ENCODE measurements around the gene BRF1. TPM values are rescaled to one million over a fixed set of nuclear protein-coding genes. Genes with fewer than 3 reads are reported as not detected.
A peak's percentile ranks its signal among the peaks of the same experiment; 100 is the strongest.

BRF1 gene
- total and polyA plus RNA-seq, 2 of the 8 experiments (the other 6 are each of a cell fraction or from before 2014, with no cell fraction given) = 7.7 to 18.3 TPM

GRCh38 chr14:105272623-105273022 lies 28.2 kb downstream of the BRF1 start:
- H2BK15ac ChIP-seq (ENCODE audit: low read length) = no peak overlapping the region
- H4K91ac ChIP-seq (replicated peaks; ENCODE audit: insufficient read length, low read length) = no peak overlapping the region
- H2BK120ac ChIP-seq (replicated peaks; ENCODE audit: low read depth, low read length) = no peak overlapping the region
- H3K4me1 ChIP-seq (replicated peaks in 1 of 4; ENCODE audit: control insufficient read depth in 3 of 4, insufficient read depth in 4 of 4, low read length in 3 of 4) = no peaks in the 10 kb centered on the region
- no peak overlapping the region for H2BK20ac ChIP-seq (ENCODE audit: low read length)
- no peak overlapping the region for H3K4me3 ChIP-seq (ENCODE audit: extremely low read depth in 1 of 4, insufficient read depth in 2 of 4, low read depth in 3 of 4, low read length in 4 of 4)
- no peak overlapping the region for H3K4ac ChIP-seq (replicated peaks; ENCODE audit: insufficient read length, low read depth, low read length)
- H2AK5ac ChIP-seq (ENCODE audit: low read depth, low read length) = no peak overlapping the region
- no peak overlapping the region for H4K8ac ChIP-seq (ENCODE audit: extremely low read depth, insufficient read depth, low read length)
- no peaks in the 10 kb centered on the region for H3K79me2 ChIP-seq (ENCODE audit: control insufficient read depth in 1 of 2, insufficient read depth in 2 of 2, low read length in 2 of 2)
- 86% methylated on average over 14 of the region's 15 CpGs; no CpG with 5 or more reads in 1 of the 2 experiments for WGBS, 2 experiments (ENCODE audit: extremely low coverage in 1 of 2, insufficient coverage in 1 of 2, insufficient read length in 1 of 2, insufficient replicate concordance in 2 of 2, low coverage in 1 of 2, low lambda C conversion rate in 2 of 2, missing lambda C conversion rate in 1 of 2)
- H4K5ac ChIP-seq (ENCODE audit: insufficient read length, low read depth, low read length) = no peak overlapping the region
- H3K27ac ChIP-seq (ENCODE audit: low read depth, low read length) = no peak overlapping the region
- FAIRE-seq (no peak), DNase-seq (ENCODE audit: low read depth in 1 of 2, low spot score in 2 of 2) (no peak)
- no peak overlapping the region for H3K9ac ChIP-seq (replicated peaks in 1 of 4; ENCODE audit: extremely low read depth in 1 of 4, low read depth in 3 of 4, low read length in 3 of 4)
- H3K79me1 ChIP-seq (ENCODE audit: low read depth, low read length) = peaks cover 2% of the 10 kb centered on the region; the same call in 1 of the 2 replicates
- H3K36me3 ChIP-seq (ENCODE audit: control insufficient read depth in 2 of 4, insufficient read depth in 4 of 4, low read length in 3 of 4) = no peaks in the 10 kb centered on the region; a peak in 1 of 8 replicates
- H2AFZ ChIP-seq (ENCODE audit: low read length) = no peak overlapping the region
- peaks cover 4 to 9% of the 10 kb centered on the region in 2 experiments for H4K20me1 ChIP-seq (replicated peaks in 1 of 2; ENCODE audit: control insufficient read depth in 1 of 2, insufficient read depth in 2 of 2, low read length in 2 of 2)
- CTCF ChIA-PET (ENCODE audit: partially characterized antibody) = interaction anchor here (0.8 to 1.2 kb wide), 7 partner anchors 10 to 332 kb away, joined by 3 to 4 read pairs (median 3); no protein-coding TSS in a partner anchor
- H3K9me3 ChIP-seq (ENCODE audit: insufficient read depth in 2 of 2, low read depth in 1 of 2, low read length in 1 of 2) = no peaks in the 10 kb centered on the region
- TF ChIP-seq YY1 (IDR thresholded peaks at IDR 0.05; ENCODE audit: low read depth, low read length) = 0 out of 2 replicates have a peak, but pooled peaks have one; percentile 31
- TF ChIP-seq JUND (IDR thresholded peaks at IDR 0.05; ENCODE audit: low read length) = no peak
- no peak overlapping the region for H3K4me2 ChIP-seq (ENCODE audit: insufficient read depth in 1 of 2, low read depth in 2 of 2, low read length in 2 of 2)
- H3K23ac ChIP-seq (ENCODE audit: insufficient read length) = no peak overlapping the region
- H3K27me3 ChIP-seq (replicated peaks in 1 of 4; ENCODE audit: control insufficient read depth in 3 of 4, extremely low read depth in 1 of 4, insufficient read depth in 3 of 4, low read length in 3 of 4) = no peaks in the 10 kb centered on the region
- no peak overlapping the region for H2BK12ac ChIP-seq (ENCODE audit: low read depth, low read length)
- no peak overlapping the region for H2BK5ac ChIP-seq (ENCODE audit: low read depth, low read length)
- H3K23me2 ChIP-seq (ENCODE audit: low read depth, low read length) = no peaks in the 10 kb centered on the region
- H3K14ac ChIP-seq (ENCODE audit: insufficient read length) = no peak overlapping the region
- POLR2A ChIA-PET (ENCODE audit: partially characterized antibody) = no interaction called here
- no peak overlapping the region for H3K18ac ChIP-seq (ENCODE audit: extremely low read depth, low read length)
- H3K56ac ChIP-seq (replicated peaks; ENCODE audit: insufficient read length, low read depth, low read length) = no peak overlapping the region
